H9 (cell line): ENCODE results near the gene ABCC4. TPM values are rescaled to one million over a fixed set of nuclear protein-coding genes. Genes with fewer than 3 reads are reported as not detected.
"Not testable (repeated sequence)": the region's sequence is repeated elsewhere in the genome, so short reads cannot be mapped to it uniquely, and the experiment has no call there.

Experiments used
- DNase-seq: peaks from one replicate; pipeline ENCODE4 v3.0.0-alpha.2; 2017
- H2AFZ ChIP-seq: one replicate; pipeline ENCODE4 v1.6.1; 2013; ENCODE audit warnings: mild to moderate bottlenecking, low read length, control low read depth, moderate library complexity
- H2AK5ac ChIP-seq: 2 replicates; pipeline ENCODE4 v1.6.1; 2013; ENCODE audit warnings: low read length, control low read depth, mixed read lengths; ENCODE audit not compliant: insufficient read length
- H2BK120ac ChIP-seq: one replicate; pipeline ENCODE4 v1.6.1; 2013; ENCODE audit warnings: low read depth, mild to moderate bottlenecking, low read length, control low read depth, inconsistent platforms; ENCODE audit not compliant: poor library complexity, severe bottlenecking
- H2BK12ac ChIP-seq: 2 replicates; pipeline ENCODE4 v1.6.1; 2013; ENCODE audit warnings: low read length, control low read depth, mixed read lengths, low read depth; ENCODE audit not compliant: insufficient read length
- H2BK15ac ChIP-seq: 2 replicates; pipeline ENCODE4 v1.6.1; 2013; ENCODE audit warnings: low read depth, low read length, control low read depth
- H2BK20ac ChIP-seq: one replicate; pipeline ENCODE4 v1.6.1; 2013; ENCODE audit warnings: low read depth, mild to moderate bottlenecking, low read length, control low read depth, inconsistent platforms; ENCODE audit not compliant: poor library complexity, severe bottlenecking
- H2BK5ac ChIP-seq: 2 replicates; pipeline ENCODE4 v1.6.1; 2013; ENCODE audit warnings: low read length, control low read depth, mixed read lengths; ENCODE audit not compliant: insufficient read length
- H3K14ac ChIP-seq: 2 replicates; pipeline ENCODE4 v1.6.1; 2013; ENCODE audit warnings: low read length, control low read depth; ENCODE audit not compliant: insufficient read depth
- H3K18ac ChIP-seq: 2 replicates; pipeline ENCODE4 v1.6.1; 2013; ENCODE audit warnings: low read depth, mild to moderate bottlenecking, mixed read lengths, low read length, control low read depth; ENCODE audit not compliant: insufficient read length
- H3K23ac ChIP-seq: 2 replicates; pipeline ENCODE4 v1.6.1; 2013; ENCODE audit warnings: low read length, control low read depth, mixed read lengths, low read depth; ENCODE audit not compliant: insufficient read length
- H3K23me2 ChIP-seq: 2 replicates; pipeline ENCODE4 v1.6.1; 2013; ENCODE audit warnings: low read depth, mild to moderate bottlenecking, mixed read lengths, low read length, control low read depth; ENCODE audit not compliant: insufficient read length, poor library complexity, severe bottlenecking
- H3K27ac ChIP-seq: 2 replicates; pipeline ENCODE4 v1.5.1; 2013; ENCODE audit warnings: low read length, control low read depth, mixed read lengths, low read depth; ENCODE audit not compliant: insufficient read length
- H3K27me3 ChIP-seq: 2 replicates; pipeline ENCODE4 v1.6.1; 2013; ENCODE audit warnings: low read length, control low read depth, inconsistent platforms; ENCODE audit not compliant: insufficient read depth
- H3K4ac ChIP-seq: 2 replicates; pipeline ENCODE4 v1.6.1; 2013; ENCODE audit warnings: low read depth, mild to moderate bottlenecking, control low read depth, inconsistent platforms, low read length, moderate library complexity
- H3K4me1 ChIP-seq: 2 replicates; pipeline ENCODE4 v1.6.1; 2013; ENCODE audit warnings: low read length, control low read depth, inconsistent platforms; ENCODE audit not compliant: insufficient read depth
- H3K4me2 ChIP-seq: 2 replicates; pipeline ENCODE4 v1.6.1; 2013; ENCODE audit warnings: low read length, control low read depth, mixed read lengths; ENCODE audit not compliant: insufficient read length, insufficient read depth
- H3K56ac ChIP-seq: 2 replicates; pipeline ENCODE4 v1.6.1; 2013; ENCODE audit warnings: low read depth, mild to moderate bottlenecking, mixed read lengths, low read length, control low read depth; ENCODE audit not compliant: insufficient read length
- H3K79me1 ChIP-seq: 2 replicates; pipeline ENCODE4 v1.6.1; 2013; ENCODE audit warnings: low read depth, mild to moderate bottlenecking, moderate library complexity, low read length, control low read depth, inconsistent platforms; ENCODE audit not compliant: insufficient read depth, poor library complexity, severe bottlenecking
- H3K79me2 ChIP-seq: 2 replicates; pipeline ENCODE4 v1.6.1; 2013; ENCODE audit warnings: low read length, control low read depth, inconsistent platforms; ENCODE audit not compliant: insufficient read depth
- H3K9ac ChIP-seq: 2 replicates; pipeline ENCODE4 v1.6.1; 2013; ENCODE audit warnings: low read length, control low read depth, mixed read lengths; ENCODE audit not compliant: insufficient read length; ENCODE audit errors: extremely low read depth
- H3K9me3 ChIP-seq: one replicate; pipeline ENCODE4 v1.6.1; 2013; ENCODE audit warnings: low read depth, low read length, inconsistent platforms; ENCODE audit not compliant: control insufficient read depth
- H3T11ph ChIP-seq: one replicate; pipeline ENCODE4 v1.6.1; 2013; ENCODE audit warnings: mild to moderate bottlenecking, low read length, control low read depth, inconsistent platforms
- H4K20me1 ChIP-seq: one replicate; pipeline ENCODE4 v1.6.1; 2013; ENCODE audit not compliant: control insufficient read depth, insufficient read length, insufficient read depth
- H4K5ac ChIP-seq: 2 replicates; pipeline ENCODE4 v1.6.1; 2013; ENCODE audit warnings: low read depth, mild to moderate bottlenecking, mixed read lengths, low read length, control low read depth; ENCODE audit not compliant: insufficient read length
- H4K8ac ChIP-seq: replicated peaks from 2 replicates; pipeline ENCODE4 v1.6.1; 2013; ENCODE audit warnings: low read length, control low read depth, mixed read lengths, low read depth; ENCODE audit not compliant: insufficient read length
- H4K91ac ChIP-seq: 2 replicates; pipeline ENCODE4 v1.6.1; 2013; ENCODE audit warnings: low read depth, mild to moderate bottlenecking, moderate library complexity, mixed read lengths, low read length, control low read depth; ENCODE audit not compliant: insufficient read length
- H3K27ac Mint-ChIP-seq, 3 experiments: 2 replicates in 2 of 3; 3 replicates in 1 of 3; pipeline ENCODE4 v1.8.0; 2020 to 2021; ENCODE audit warnings: mixed read lengths in 3 of 3, mild to moderate bottlenecking in 1 of 3, moderate library complexity in 1 of 3
- H3K27me3 Mint-ChIP-seq: 2 replicates; pipeline ENCODE4 v1.8.0; 2021; ENCODE audit warnings: low read depth, mild to moderate bottlenecking, moderate library complexity, mixed read lengths
- H3K36me3 Mint-ChIP-seq, 3 experiments: 2 replicates in 2 of 3; 3 replicates in 1 of 3; pipeline ENCODE4 v1.8.0; 2020 to 2021; ENCODE audit warnings: low read depth in 3 of 3, mixed read lengths in 3 of 3; ENCODE audit not compliant: insufficient read depth in 1 of 3
- H3K4me1 Mint-ChIP-seq, 2 experiments: 2 replicates each; pipeline ENCODE4 v1.8.0; 2020; ENCODE audit warnings: mixed read lengths in 2 of 2
- H3K4me3 Mint-ChIP-seq, 2 experiments: 2 replicates in 1 of 2; 3 replicates in 1 of 2; pipeline ENCODE4 v1.8.0; 2020 to 2021; ENCODE audit warnings: mild to moderate bottlenecking in 2 of 2, mixed read lengths in 2 of 2, moderate library complexity in 1 of 2
- H3K9me3 Mint-ChIP-seq, 2 experiments: 2 replicates in 1 of 2; 3 replicates in 1 of 2; pipeline ENCODE4 v1.8.0; 2020; ENCODE audit warnings: mild to moderate bottlenecking in 2 of 2, mixed read lengths in 2 of 2, moderate library complexity in 1 of 2
- CTCF ChIP-seq: fragments of 200-600 bp; sonication (generic); conservative IDR thresholded peaks from 3 replicates; pipeline ENCODE4 v1.8.0; 2021; ENCODE audit warnings: antibody characterized with exemption, mild to moderate bottlenecking
- WGBS: extraction: QIAGEN DNeasy Blood & Tissue Kit; methylation state at CpG from one replicate; pipeline ENCODE4 v1.1.7; 2013; ENCODE audit warnings: missing lambda C conversion rate, low lambda C conversion rate, mixed read lengths; ENCODE audit not compliant: insufficient read length; ENCODE audit errors: extremely low coverage; 5-methylcytosine and 5-hydroxymethylcytosine counted together
- total RNA-seq: library from RNA; stranded (reverse); gene quantifications from 2 replicates; pipeline ENCODE4 v1.2.1, GENCODE V29; 2021

Gene ABCC4
- total RNA-seq, 1 experiment from 2014 or later, result 5.9 TPM

DNA sequence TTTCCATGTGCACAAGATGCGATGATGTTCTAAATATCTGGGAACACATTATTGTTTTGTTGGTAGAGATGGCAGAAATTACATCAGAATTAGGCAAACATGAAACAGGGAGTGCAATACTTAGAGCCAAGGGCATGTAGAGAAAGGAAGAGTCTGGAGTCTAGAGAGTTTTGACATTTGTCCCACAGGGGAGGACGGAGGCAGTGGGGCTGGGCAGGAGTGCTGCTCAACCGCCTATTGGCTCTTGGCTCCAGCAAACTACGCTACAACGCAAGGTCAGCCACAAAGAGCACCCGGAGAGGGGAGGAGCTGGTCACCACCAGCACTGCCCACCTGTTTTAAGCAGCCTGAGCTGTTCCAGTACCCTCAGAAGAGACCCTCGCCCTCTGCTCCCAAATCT is 108.3 kb downstream of the ABCC4 start:
- H3K79me2 ChIP-seq, result no peaks in the 10 kb centered on the region
- H2BK15ac ChIP-seq, result no peak overlapping the region
- H3K36me3 Mint-ChIP-seq, result peaks cover 0 to 2% (median 0%) of the 10 kb centered on the region in 3 experiments; a peak in 2 of 7 replicates
- H3K4me1 ChIP-seq, result no peaks in the 10 kb centered on the region
- H3K27ac Mint-ChIP-seq, result no peak overlapping the region; a peak in 1 of 7 replicates
- H3K79me1 ChIP-seq, result no peaks in the 10 kb centered on the region
- H2AFZ ChIP-seq, result no peak overlapping the region
- no peak overlapping the region for H3T11ph ChIP-seq
- H3K23me2 ChIP-seq, result no peaks in the 10 kb centered on the region
- H4K8ac ChIP-seq, result no peak overlapping the region
- no peak for TF ChIP-seq CTCF
- no peak overlapping the region for H4K91ac ChIP-seq
- H3K27me3 Mint-ChIP-seq, result no peaks in the 10 kb centered on the region
- H2BK120ac ChIP-seq, result no peak overlapping the region
- H2AK5ac ChIP-seq, result no peak overlapping the region
- H3K56ac ChIP-seq, result no peak overlapping the region
- peaks cover 0 to 2% of the 10 kb centered on the region in 2 experiments; a peak in 1 of 5 replicates for H3K9me3 Mint-ChIP-seq
- no peak overlapping the region for H3K27ac ChIP-seq
- H3K4me1 Mint-ChIP-seq, result peaks cover 5 to 6% of the 10 kb centered on the region in 2 experiments
- H2BK20ac ChIP-seq, result no peak overlapping the region
- H3K4me2 ChIP-seq, result no peak overlapping the region
- H3K14ac ChIP-seq, result no peak overlapping the region
- H4K5ac ChIP-seq, result no peak overlapping the region
- H4K20me1 ChIP-seq, result no peaks in the 10 kb centered on the region
- H2BK12ac ChIP-seq, result no peak overlapping the region
- no peak overlapping the region for H3K9ac ChIP-seq
- H3K9me3 ChIP-seq, result no peaks in the 10 kb centered on the region
- H3K27me3 ChIP-seq, result no peaks in the 10 kb centered on the region
- no peak overlapping the region for H3K4ac ChIP-seq
- no CpG with 5 or more reads among the region's 7 CpGs for WGBS
- H3K23ac ChIP-seq, result no peak overlapping the region
- H2BK5ac ChIP-seq, result no peak overlapping the region
- no peak overlapping the region for H3K18ac ChIP-seq
- DNase-seq, result no peak
- no peak overlapping the region for H3K4me3 Mint-ChIP-seq

DNA sequence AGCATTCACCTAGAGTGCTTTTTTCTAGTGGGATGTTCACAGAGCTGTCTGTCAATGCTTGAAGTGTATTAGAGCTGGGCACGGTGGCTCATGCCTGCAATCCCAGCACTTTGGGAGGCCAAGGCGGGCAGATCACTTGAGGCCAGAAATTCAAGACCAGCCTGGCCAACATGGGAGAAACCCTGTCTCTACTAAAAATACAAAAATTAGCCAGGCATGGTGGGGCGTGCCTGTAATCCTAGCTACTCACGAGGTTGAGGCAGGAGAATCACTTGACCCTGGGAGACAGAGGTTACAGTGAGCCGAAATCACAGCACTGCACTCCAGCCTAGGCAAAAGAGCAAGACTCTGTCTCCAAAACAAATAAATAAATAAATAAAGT is 108.7 kb downstream of the ABCC4 start:
- H3K18ac ChIP-seq, H4K20me1 ChIP-seq, H4K5ac ChIP-seq, DNase-seq, H2BK15ac ChIP-seq, H3K4me1 Mint-ChIP-seq, H2AFZ ChIP-seq, H2BK5ac ChIP-seq, H3K36me3 Mint-ChIP-seq, H2BK120ac ChIP-seq, H3K4ac ChIP-seq, H4K8ac ChIP-seq, H3K56ac ChIP-seq, H3K27ac ChIP-seq, H3K9me3 Mint-ChIP-seq, H3K14ac ChIP-seq, H4K91ac ChIP-seq, H3K23me2 ChIP-seq, H3K27me3 Mint-ChIP-seq, H3K79me1 ChIP-seq, H3K9me3 ChIP-seq, H3T11ph ChIP-seq, H3K79me2 ChIP-seq, H3K4me1 ChIP-seq, H2AK5ac ChIP-seq, H3K4me3 Mint-ChIP-seq, H3K23ac ChIP-seq, H3K27me3 ChIP-seq, H3K4me2 ChIP-seq, H3K9ac ChIP-seq, H2BK20ac ChIP-seq, H2BK12ac ChIP-seq: not testable (repeated sequence)
- peak overlapping the region in 1 of 3 experiments; percentile 65; a peak in 1 of 7 replicates for H3K27ac Mint-ChIP-seq
- no CpG with 5 or more reads among the region's 5 CpGs for WGBS
